K562 (cell line): ENCODE results near the gene MFSD2B. TPM values are rescaled to one million over a fixed set of nuclear protein-coding genes. Genes with fewer than 3 reads are reported as not detected.

Source experiments
- CTCFL ChIP-seq: IDR thresholded peaks from 2 replicates; pipeline ENCODE4 v1.6.1; 2011; ENCODE audit warnings: borderline replicate concordance, low read depth, mild to moderate bottlenecking, moderate library complexity, low read length; ENCODE audit not compliant: insufficient read depth, poor library complexity, severe bottlenecking
- MCM3 ChIP-seq: fragments of 450-650 bp; IDR thresholded peaks from 2 replicates; pipeline ENCODE4 v1.6.1; 2016
- MEF2A ChIP-seq: IDR thresholded peaks from 2 replicates; pipeline ENCODE4 v1.6.1; 2011; ENCODE audit warnings: low read depth, mild to moderate bottlenecking, low read length, moderate library complexity; ENCODE audit not compliant: control insufficient read depth
- NFRKB ChIP-seq: fragments of 450-650 bp; IDR thresholded peaks from 2 replicates; pipeline ENCODE4 v1.6.1; 2016; ENCODE audit warnings: low read depth
- PHB ChIP-seq: fragments of 250-450 bp; sonication (Bioruptor Pico); IDR thresholded peaks from 2 replicates; pipeline ENCODE4 v1.5.0; 2021
- RBM22 ChIP-seq: fragments of 200-400 bp; formaldehyde crosslinking; IDR thresholded peaks from 2 replicates; pipeline ENCODE4 v1.6.1; 2018; ENCODE audit warnings: low read length, low read depth; ENCODE audit not compliant: poor library complexity, severe bottlenecking
- RBM25 ChIP-seq: fragments of 200-400 bp; formaldehyde crosslinking; IDR thresholded peaks from 2 replicates; pipeline ENCODE4 v1.6.1; 2018; ENCODE audit warnings: low read length, low read depth, moderate library complexity; ENCODE audit not compliant: severe bottlenecking
- RFX7 ChIP-seq: fragments of 250-450 bp; sonication (Bioruptor Pico); IDR thresholded peaks from 2 replicates; pipeline ENCODE4 v1.5.1; 2021; ENCODE audit warnings: mild to moderate bottlenecking
- RUNX1 ChIP-seq: sonication (generic); IDR thresholded peaks from 2 replicates; pipeline ENCODE4 v1.6.1; 2016; ENCODE audit warnings: antibody characterized with exemption, low read depth
- SRSF9 ChIP-seq: fragments of 200-400 bp; formaldehyde crosslinking; IDR thresholded peaks from 2 replicates; pipeline ENCODE4 v1.6.1; 2017; ENCODE audit warnings: low read depth, low read length, borderline replicate concordance
- TAF1 ChIP-seq: IDR thresholded peaks from 2 replicates; pipeline ENCODE4 v1.6.1; 2011; ENCODE audit warnings: mild to moderate bottlenecking, low read length, moderate library complexity; ENCODE audit not compliant: insufficient read depth, control insufficient read depth, severe bottlenecking; ENCODE audit errors: extremely low read depth
- polyA plus RNA-seq, 8 experiments: library from polyadenylated mRNA; depleted of rRNA in 4 of 8; stranded (reverse) in 5 of 8; unstranded in 3 of 8; fragments of >200 nt; fragmentation: Nextera tagmentation in 2 of 8; fragmentation: Illumina TruSeq in 1 of 8; extraction: Ambion mirVana in 2 of 8; extraction: Trizol in 1 of 8; gene quantifications; 2 replicates each; pipeline versions ENCODE4 v1.2.1 to v1.2.3, GENCODE V29; 2011 to 2014; ENCODE audit warnings: inconsistent platforms in 1 of 8, missing spikeins in 1 of 8
- total RNA-seq, 7 experiments: library from RNA; depleted of rRNA in 6 of 7; stranded (reverse); fragments of >200 nt in 6 of 7; fragmentation: Illumina TruSeq in 2 of 7; extraction: Trizol in 2 of 7; gene quantifications; 2 replicates each; pipeline versions ENCODE4 v1.2.1 to v1.2.3, GENCODE V29; 2011 to 2021; ENCODE audit warnings: low replicate concordance in 1 of 7
- TF ChIP-seq, protein P1 (sequence below), 2 experiments: fragments of 450-650 bp; formaldehyde crosslinking in 1 of 2; IDR thresholded peaks; 2 replicates each; pipeline versions ENCODE4 v1.4.0 to v1.6.1; 2014 to 2020; ENCODE audit warnings: mild to moderate bottlenecking in 2 of 2, borderline replicate concordance in 1 of 2, low read depth in 1 of 2
- TF ChIP-seq, protein P2 (sequence below), 3 experiments: IDR thresholded peaks in 2 of 3; conservative IDR thresholded peaks in 1 of 3; 2 replicates each; pipeline ENCODE4 v1.5.1; 2011 to 2012; ENCODE audit warnings: low read length in 3 of 3, mild to moderate bottlenecking in 3 of 3, control low read depth in 2 of 3, improper control_type of control experiment in 1 of 3, inconsistent platforms in 1 of 3, low read depth in 1 of 3, mixed read lengths in 1 of 3, moderate library complexity in 1 of 3; ENCODE audit not compliant: insufficient read depth in 2 of 3

MFSD2B gene
- total and polyA plus RNA-seq, 9 of the 15 experiments (the other 6 are each of a cell fraction or from before 2014, with no cell fraction given): 2.6 to 10.9 (median 6.8) TPM

DNA sequence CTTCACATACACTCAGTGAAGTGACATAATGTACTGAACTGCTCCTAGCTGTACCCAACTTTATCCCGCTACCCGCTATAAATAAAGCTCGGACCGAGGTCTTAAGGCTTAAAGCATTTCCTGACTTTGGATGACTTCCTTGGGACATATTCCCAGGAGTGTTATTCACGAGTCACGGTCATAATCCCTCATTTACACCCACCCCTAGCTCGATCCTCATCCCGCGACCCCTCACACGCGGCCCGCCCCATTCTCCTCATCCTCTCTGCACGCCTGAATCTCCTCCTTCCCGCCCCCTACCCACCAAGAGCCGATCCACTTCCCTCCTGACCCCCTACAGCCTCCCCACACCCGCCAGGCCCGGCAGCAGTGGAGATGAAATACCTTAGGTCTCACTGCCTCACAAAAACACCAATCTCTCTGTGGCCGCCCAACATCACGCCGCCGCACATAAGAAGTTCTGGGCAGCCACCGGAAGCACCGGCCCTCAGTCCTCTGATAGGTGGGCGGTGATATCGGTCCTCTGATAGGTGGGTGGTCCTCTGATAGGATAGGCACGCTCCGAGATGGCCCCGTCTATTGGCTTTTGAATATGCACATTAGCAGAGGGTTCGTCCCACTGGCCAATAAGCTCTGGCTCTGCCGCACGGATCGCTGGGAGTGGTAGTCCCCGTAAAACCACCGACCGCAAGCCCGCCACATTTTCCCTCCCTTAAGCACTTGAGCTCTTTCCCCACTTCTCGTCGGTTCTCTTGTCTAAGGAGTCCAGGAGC lies 37.2 kb downstream of the MFSD2B start, which contains the start of gene WDCP (continued):
- TF ChIP-seq SRSF9 (no peak), RBM22 (no peak), RBM25 (peak; percentile 98), CTCFL (no peak), NFRKB (no peak), MEF2A (no peak), RFX7 (CRISPR knock-in tag) (no peak), RUNX1 (no peak), MCM3 (no peak), PHB (CRISPR knock-in tag) (0 out of 2 replicates have a peak, but pooled peaks have one; percentile 58), TAF1 (peak; percentile 95)
- TF ChIP-seq, protein P1, sequence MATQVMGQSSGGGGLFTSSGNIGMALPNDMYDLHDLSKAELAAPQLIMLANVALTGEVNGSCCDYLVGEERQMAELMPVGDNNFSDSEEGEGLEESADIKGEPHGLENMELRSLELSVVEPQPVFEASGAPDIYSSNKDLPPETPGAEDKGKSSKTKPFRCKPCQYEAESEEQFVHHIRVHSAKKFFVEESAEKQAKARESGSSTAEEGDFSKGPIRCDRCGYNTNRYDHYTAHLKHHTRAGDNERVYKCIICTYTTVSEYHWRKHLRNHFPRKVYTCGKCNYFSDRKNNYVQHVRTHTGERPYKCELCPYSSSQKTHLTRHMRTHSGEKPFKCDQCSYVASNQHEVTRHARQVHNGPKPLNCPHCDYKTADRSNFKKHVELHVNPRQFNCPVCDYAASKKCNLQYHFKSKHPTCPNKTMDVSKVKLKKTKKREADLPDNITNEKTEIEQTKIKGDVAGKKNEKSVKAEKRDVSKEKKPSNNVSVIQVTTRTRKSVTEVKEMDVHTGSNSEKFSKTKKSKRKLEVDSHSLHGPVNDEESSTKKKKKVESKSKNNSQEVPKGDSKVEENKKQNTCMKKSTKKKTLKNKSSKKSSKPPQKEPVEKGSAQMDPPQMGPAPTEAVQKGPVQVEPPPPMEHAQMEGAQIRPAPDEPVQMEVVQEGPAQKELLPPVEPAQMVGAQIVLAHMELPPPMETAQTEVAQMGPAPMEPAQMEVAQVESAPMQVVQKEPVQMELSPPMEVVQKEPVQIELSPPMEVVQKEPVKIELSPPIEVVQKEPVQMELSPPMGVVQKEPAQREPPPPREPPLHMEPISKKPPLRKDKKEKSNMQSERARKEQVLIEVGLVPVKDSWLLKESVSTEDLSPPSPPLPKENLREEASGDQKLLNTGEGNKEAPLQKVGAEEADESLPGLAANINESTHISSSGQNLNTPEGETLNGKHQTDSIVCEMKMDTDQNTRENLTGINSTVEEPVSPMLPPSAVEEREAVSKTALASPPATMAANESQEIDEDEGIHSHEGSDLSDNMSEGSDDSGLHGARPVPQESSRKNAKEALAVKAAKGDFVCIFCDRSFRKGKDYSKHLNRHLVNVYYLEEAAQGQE (IDR thresholded peaks at IDR 0.05; ENCODE audit: borderline replicate concordance): no peak
- TF ChIP-seq, protein P1 (CRISPR knock-in tag; IDR thresholded peaks at IDR 0.05; ENCODE audit: low read depth): no peak
- TF ChIP-seq, protein P2, sequence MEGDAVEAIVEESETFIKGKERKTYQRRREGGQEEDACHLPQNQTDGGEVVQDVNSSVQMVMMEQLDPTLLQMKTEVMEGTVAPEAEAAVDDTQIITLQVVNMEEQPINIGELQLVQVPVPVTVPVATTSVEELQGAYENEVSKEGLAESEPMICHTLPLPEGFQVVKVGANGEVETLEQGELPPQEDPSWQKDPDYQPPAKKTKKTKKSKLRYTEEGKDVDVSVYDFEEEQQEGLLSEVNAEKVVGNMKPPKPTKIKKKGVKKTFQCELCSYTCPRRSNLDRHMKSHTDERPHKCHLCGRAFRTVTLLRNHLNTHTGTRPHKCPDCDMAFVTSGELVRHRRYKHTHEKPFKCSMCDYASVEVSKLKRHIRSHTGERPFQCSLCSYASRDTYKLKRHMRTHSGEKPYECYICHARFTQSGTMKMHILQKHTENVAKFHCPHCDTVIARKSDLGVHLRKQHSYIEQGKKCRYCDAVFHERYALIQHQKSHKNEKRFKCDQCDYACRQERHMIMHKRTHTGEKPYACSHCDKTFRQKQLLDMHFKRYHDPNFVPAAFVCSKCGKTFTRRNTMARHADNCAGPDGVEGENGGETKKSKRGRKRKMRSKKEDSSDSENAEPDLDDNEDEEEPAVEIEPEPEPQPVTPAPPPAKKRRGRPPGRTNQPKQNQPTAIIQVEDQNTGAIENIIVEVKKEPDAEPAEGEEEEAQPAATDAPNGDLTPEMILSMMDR (IDR thresholded peaks at IDR 0.05 in 2 of 3, conservative IDR thresholded peaks at IDR 0.05 in 1 of 3; ENCODE audit: insufficient read depth in 2 of 3, low read depth in 1 of 3, low read length in 3 of 3): no peak
